ENCODE results near the gene ZFP90. TPM values are rescaled to one million over a fixed set of nuclear protein-coding genes. Genes with fewer than 3 reads are reported as not detected.

ZFP90 gene
- total RNA-seq, 2 donors from 2014 or later, result 47.1 to 51.1 TPM

DNA sequence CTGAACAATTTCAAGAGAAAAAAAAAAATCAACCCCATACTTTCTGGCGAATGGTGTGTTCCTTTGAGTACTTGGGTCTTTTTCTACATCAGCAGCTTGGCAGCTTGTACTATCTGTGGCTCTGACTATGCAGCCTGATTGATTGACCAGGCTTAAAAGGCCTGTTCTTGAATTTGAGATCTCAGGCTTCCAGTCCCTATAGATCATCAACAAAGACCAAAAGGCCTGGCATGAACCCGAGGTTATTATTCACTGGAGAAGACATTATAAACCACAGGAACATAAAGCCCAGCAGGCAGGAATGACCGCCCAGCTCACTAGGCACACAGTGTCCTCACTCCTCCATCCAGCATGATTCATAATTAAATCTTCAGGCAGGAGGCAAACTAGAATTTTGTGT lies 73.9 kb downstream of the ZFP90 start:
- H3K36me3 Mint-ChIP-seq (ENCODE audit: insufficient read depth in 2 of 2), result peaks cover 2 to 3% of the 10 kb centered on the region in 2 donors
- no peak for DNase-seq
- peaks cover 0 to 5% of the 10 kb centered on the region in 2 donors for H3K9me3 Mint-ChIP-seq
- H3K27me3 Mint-ChIP-seq (ENCODE audit: low read depth), result no peaks in the 10 kb centered on the region
- no peak overlapping the region for H3K27ac Mint-ChIP-seq
- ATAC-seq (replicated peaks in 1 of 2), result no peak
- H3K4me3 Mint-ChIP-seq, result no peak overlapping the region
- no peaks in the 10 kb centered on the region for H3K4me1 Mint-ChIP-seq (ENCODE audit: low read depth)

DNA sequence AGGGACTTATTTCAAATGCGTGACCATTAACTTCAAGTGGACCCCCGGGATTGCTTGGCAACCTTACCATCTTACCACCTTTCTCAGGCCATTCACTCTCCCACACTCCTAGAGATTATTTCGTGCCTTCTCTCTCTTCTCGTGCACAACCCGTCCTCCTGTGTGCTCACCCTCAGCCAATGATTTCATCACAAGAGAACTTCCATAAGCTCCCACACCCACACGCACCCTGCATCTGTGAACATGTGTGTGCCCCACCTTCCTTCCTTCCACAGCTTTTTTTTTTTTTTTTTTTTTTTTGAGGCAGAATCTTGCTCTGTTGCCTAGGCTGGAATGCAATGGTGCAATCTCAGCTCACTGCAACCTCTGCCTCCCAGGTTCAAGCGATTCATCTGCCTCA lies 78.6 kb downstream of the ZFP90 start:
- no peaks in the 10 kb centered on the region for H3K4me1 Mint-ChIP-seq (ENCODE audit: low read depth)
- H3K27ac Mint-ChIP-seq, result no peak overlapping the region
- no peaks in the 10 kb centered on the region for H3K27me3 Mint-ChIP-seq (ENCODE audit: low read depth)
- ATAC-seq (replicated peaks in 1 of 2), result no peak
- DNase-seq, result no peak
- H3K4me3 Mint-ChIP-seq, result no peak overlapping the region
- H3K9me3 Mint-ChIP-seq, result peaks cover 0 to 1% of the 10 kb centered on the region in 2 donors
- no peaks in the 10 kb centered on the region for H3K36me3 Mint-ChIP-seq (ENCODE audit: insufficient read depth in 2 of 2)

Other genes starting within 250 kb of the ZFP90 start
- 10 to 100 TPM; 21.9 to 25.8 TPM for gene SLC7A6OS, start 228.3 kb upstream of the ZFP90 start, total RNA-seq
- 10 to 100 TPM; 71.2 to 75.9 TPM for gene PRMT7, start 228.3 kb upstream of the ZFP90 start, total RNA-seq
- gene SMPD3, start 90.8 kb upstream of the ZFP90 start, total RNA-seq, result under 1 TPM in 1 of 2 donors, not detected in 1; 0.19 TPM
- gene CDH3, start 106.0 kb downstream of the ZFP90 start, total RNA-seq, result 10 to 100 TPM; 15.2 to 24.3 TPM
- gene CDH1, start 198.0 kb downstream of the ZFP90 start, total RNA-seq, result 1 to 10 TPM; 5.2 to 8.6 TPM

Measured in activated T-cell treated with anti-CD3 and anti-CD28 coated beads, Interleukin-2, amount 50 U/mL, for 72 hours (primary cell).